Inflammatory macrophage (primary cell): ENCODE results near the gene CHAF1A.
A peak's percentile ranks its signal among the peaks of the same experiment; 100 is the strongest.

Experiments used
- DNase-seq, 2 donors: peaks; one replicate each; pipeline ENCODE4 v3.0.0-alpha.2; 2020 to 2022

Gene CHAF1A

DNA sequence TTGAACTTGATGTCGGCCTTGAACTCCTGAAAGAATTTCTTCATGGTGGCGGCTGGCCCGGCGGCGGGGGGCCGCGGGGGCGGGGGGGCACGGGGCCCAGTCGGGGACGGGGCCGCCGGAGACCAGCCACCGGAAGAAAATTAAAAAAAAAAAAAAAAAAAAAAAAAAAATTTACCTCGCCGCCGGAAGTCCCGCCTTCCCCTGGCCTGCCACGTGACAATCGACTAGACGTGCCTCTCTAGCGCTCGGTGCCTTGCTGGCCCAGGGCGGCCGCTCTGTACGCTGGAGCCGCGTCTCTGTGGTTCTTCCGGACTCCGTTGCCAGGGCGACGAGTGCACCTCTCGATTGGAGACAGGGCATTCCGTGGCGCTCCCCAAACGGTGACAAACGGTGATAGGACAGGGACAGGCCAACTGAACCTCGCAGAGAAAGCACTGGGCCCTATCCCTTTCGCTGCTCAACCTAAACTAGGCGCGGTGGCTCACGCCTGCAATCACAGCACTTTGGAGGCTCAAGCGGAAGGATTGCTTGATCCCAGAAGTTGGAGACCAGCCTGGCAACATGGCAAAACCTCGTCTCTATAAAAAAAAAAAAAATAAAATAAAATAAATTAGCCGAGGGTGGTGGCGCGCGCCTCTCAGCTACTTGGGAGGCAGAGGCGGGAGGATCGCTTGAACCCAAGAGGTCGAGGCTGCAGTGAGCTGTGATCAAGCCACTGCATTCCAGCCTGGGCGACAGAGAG is 55.4 kb downstream of the CHAF1A start, which contains the start of gene UBXN6:
Gene UBXN6 (minus strand): TSS at position 141 of the 742 bp plus-strand sequence. CDS start 97 bp downstream, at position 44.
- DNase-seq: peak; percentile 98

DNA sequence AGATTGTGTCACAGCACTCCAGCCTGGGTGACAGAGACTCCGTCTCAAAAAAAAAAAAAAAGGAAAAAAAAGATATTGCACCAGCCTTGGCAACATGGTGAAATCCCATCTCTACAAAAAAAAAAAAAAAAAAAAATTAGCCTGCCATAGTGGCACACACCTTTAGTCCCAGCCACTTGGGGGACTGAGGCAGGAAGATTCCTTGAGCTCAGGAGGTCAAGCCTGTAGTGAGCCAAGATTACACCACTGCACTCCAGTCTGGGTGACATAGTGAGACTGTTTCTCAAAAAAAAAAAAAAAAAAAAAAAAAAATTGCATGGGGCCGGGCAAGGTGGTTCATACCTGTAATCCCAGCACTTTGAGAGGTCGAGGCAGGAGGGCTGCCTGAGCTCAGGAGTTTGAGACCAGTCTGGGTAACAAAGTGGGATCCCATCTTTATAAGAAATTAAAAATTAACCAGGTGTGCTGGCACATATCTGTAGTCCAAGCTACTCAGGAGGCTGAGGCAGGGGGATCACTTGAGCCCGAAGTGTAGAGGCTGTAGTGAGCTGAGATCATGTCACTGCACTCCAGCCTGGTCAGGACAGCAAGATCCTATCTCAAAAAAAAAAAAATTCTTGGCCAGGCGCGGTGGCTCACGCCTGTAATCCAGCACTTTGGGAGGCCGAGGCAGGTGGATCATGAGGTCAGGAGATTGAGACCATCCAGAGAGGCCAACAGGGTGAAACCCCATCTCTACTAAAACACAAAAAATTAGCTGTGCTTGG is 62.6 kb downstream of the CHAF1A start:
- peak in 1 of 2 donors; percentile 26 for DNase-seq

DNA sequence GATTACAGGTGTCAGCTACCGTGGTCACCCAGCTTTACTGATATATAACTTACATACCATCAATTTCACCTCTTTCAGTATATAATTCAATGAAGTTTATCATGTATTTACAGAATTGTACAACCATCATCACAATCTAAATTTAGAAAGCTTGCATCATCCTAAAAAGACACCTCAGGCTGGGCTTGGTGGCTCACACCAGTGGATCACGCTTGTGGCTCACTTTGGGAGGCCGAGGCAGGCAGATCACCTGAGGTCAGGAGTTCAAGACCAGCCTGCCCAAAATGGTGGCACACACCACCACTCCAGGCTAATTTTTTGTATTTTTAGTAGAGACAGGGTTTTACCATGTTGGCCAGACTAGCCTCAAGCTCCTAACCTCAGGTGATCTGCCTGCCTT is 65.4 kb downstream of the CHAF1A start:
- DNase-seq: no peak

DNA sequence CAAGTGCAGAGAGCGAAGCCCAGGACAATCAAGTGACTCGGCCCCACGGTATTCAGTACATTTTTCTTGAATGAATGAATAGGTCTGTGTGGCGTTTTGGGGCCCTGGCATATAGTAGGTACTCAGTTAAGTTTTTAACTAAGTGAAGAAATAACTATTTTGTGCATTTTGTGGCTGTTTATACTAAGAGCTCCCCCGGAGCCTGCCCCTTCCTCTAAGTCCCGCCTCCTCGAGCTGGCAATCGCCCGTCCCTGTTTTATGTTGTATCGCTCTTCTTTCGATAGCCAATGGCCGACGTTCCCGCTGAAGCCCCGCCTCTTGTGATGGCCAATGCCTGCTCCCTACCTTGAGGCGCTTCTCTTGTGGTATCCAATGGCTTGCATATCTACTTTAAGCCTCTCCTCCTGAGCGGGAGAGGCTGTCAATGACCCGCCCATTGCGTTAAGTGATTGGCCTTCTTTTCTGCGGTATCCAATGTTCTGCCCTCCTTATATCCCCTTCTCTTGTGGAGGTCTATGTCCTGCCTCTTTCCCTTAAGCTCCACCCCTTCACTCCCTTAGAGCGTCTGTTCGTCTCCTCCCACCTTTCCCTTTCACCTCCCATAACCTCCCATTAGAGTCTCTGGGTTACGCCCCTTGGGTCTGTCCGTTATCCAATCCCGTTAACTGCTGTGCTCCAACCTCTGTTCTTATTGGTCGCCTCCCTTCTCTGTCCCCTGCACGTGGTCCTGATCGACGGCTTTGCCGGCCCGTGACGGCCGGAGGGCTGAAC is 69.1 kb downstream of the CHAF1A start:
- DNase-seq: peak; percentile 100

DNA sequence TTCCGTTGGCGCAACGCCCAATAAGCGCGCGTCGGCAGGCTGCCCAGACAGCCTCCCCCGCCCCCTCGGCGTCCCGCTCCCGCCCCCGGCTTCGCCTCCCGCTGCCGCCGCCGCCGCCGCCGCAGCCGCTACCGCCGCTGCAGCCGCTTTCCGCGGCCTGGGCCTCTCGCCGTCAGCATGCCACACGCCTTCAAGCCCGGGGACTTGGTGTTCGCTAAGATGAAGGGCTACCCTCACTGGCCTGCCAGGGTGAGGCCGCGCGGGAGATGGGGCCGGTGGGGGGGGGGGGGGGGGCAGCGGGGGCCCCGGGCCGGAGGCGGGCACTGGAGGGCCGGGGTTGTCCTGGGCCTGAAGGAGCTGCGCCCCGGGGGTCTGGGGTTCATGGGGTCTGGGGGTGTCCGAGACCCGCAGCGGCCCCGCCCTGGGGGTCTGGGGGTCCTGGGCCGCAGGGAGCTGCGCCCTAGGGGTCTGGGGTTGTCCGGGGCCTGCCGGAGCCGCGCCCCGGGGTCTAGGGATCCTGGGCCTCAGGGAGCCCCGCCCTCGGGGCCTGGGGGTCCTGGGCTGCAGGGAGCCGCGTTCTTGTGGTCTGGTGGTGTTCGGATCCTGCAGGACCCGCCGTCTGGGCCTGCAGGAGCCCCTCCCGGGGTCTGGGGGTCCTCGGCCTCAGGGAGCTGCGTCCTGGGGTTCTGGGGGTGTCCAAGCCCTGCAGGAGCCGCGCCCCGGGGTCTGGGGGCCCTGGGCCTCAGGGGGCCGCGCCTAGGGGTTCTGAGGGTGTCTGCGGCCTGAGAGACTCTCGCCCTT is 69.9 kb downstream of the CHAF1A start, which contains the start of gene HDGFL2:
Gene HDGFL2 (plus strand): TSS at position 124 of the 801 bp plus-strand sequence. CDS start 54 bp downstream, at position 178.
- DNase-seq: no peak

DNA sequence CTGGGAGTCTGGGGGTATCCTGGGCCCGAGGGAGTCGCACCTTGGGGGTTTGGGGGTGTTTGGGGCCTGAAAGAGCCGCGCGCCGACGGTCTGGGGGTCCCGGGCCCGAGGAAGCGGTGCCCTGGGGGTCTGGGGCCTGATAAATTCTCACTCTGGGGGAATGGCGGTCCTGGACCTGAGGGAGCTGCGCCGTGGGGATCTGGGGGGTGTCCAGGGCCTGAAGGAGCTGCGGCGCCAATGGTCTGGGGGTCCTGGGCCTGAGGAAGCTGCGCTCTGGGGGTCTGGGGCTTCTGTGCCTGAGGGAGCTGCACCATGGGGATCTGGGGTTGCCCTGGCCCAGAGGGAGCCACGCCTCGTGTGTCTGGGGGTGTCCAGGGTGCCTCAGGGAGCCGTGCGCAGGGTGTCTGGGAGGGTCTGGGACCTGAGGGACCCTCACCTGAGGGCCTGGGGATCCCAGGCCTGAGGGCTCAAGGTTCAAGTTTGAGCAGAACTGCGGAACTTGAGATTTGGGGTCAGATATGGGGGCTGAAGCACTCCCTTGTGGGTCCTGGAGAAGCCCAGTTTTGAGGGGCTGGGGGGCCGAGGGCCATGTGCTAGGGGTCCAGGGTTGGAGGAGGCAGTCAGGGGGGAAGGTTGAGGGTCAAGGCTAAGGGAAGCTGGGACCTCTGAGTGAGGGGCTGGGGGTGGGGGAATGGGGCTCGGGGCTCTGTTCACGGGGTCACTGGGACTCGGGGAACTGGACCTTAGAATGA is 70.7 kb downstream of the CHAF1A start:
- DNase-seq: no peak

DNA sequence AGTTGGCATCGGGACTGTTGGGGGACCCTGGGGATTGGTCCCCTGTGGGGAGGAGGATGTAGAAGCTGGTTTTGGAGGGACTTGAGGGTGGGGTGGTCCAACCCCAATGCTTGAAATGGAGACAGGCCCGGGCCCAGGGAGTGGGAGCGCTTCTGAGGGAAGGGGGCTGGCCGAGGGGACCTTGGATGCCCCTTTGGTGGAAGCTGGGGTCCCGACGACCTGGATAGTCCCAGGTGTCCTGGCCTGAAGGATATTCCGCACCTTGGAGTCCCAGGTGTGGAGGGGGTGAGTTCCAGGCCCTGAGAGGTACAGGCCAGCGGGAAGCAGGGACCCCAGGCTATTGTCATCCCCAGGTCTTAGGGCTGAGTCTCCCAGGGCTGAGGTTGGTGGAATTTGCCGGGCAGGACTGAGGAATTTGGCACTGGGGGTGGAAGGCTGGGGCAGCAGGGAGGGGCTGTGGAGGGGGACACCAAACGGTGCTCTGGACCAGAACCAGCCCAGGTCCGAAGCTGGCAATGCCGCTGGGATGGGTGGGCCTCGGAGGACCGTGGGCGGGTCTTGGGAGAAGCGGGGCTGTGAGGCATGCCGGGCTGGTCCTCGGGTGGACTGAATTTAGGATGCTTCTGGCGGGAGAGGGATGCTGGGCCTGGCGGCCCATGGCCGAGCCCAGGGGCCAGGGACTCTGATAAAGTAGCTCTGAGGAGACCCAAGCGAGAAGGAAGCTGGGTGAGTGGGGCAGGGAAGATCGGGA is 71.5 kb downstream of the CHAF1A start:
- DNase-seq: no peak

GRCh38 chr19:4474514-4475022 is 72.1 kb downstream of the CHAF1A start:
- DNase-seq: no peak

GRCh38 chr19:4477034-4477801 is 74.8 kb downstream of the CHAF1A start:
- no peak for DNase-seq

DNA sequence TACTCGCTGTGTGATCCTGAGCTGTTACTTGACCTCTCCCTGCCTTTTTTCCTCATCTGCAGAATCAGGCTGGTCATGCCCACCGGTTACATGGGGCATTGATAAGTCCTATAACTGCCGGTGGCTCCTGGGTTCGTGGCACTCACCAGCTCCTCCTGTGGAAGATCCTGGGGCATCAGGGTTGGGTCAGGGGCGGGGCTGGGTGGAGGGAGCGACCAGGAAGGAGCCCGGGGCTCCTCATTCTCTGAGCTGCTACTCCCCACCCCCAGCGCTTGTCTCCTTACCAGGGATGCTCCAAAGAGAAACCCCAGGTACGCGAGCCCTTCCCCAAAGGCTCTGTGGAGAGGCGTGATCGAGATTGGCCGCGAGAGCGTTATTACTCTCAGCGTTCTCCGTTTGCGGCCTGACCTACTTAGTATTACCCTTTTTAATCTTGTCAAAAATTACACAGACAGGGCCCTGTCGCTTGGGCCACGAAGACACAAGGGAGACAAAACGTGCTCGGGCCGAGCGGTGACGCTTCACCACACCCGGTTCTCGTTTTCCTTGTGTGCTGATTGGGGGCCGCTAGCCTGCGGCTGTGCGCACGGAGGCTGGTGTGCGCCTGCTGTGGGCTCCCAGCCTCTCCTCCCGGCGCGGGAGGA is 80.4 kb downstream of the CHAF1A start:
- no peak for DNase-seq

GRCh38 chr19:4483385-4483784 is 80.9 kb downstream of the CHAF1A start:
- DNase-seq: no peak

DNA sequence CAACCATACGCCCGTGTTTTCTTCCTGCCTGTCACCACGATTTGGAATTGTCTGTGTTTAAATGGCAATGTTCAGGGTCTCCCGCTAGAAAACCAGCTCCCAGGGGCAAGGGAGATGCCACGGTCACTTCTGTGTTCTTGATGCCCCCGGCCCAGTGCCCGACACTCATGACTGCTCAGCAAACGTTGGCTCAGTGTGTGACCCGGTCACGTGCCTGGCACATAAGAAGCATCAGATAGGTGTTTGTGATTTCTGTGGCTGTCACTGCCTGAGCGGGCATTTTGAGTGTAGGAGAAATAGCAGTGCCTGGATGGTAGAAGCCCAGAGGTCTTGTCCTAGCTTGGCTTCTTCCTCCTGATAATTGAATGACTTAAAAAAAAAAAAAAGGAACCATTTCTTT is 85.1 kb downstream of the CHAF1A start:
- no peak for DNase-seq

GRCh38 chr19:4488496-4488895 is 86.1 kb downstream of the CHAF1A start:
- DNase-seq: no peak

- no peak for DNase-seq
Measured at GRCh38 chr19:4491446-4491845, 89.0 kb downstream of the CHAF1A start.

DNA sequence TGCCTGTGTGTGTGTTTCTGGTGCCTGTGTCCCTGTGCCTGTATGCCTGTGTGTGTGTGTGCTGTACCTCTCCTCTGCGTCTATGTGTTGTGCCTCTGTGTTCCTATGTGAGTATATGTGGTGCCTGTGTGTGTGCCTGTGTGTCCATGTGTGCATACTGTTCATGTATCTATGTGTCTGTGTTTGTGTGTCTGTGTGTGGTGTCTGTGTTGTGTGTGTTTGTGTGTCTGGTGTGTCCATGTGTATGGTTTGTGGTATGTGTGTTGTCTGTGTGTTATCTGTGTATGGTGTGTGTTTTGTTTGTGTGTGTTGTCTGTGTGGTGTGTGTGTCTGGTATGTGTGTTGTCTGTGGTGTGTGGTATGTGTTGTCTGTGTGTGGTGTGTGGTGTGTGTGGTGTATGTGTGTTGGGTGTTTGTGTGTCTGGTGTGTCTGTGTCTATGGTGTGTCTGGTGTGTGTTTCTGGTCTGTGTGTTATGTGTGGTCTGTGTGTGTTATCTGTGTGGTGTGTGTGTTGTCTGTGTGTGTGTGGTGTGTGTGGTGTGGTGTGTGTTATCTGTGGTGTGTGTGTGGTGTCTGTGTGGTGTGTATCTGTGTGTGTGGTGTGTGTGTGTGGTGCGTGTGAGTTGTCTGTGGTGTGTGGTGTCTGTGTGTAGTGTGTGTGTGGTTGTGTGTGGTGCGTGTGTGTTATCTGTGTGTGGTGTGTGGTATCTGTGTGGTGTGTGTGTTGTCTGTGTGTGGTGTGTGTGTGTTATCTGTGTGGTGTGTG is 90.1 kb downstream of the CHAF1A start:
- DNase-seq: no peak
